ENCODE measurements around the gene CARNS1. TPM values are rescaled to one million over a fixed set of nuclear protein-coding genes. Genes with fewer than 3 reads are reported as not detected.

The CARNS1 gene
- total and polyA plus RNA-seq, 10 of the 15 experiments (the other 5 are each of a cell fraction or from before 2014, with no cell fraction given) = 0.02 to 0.14 (median 0.10) TPM; not detected in 3

DNA sequence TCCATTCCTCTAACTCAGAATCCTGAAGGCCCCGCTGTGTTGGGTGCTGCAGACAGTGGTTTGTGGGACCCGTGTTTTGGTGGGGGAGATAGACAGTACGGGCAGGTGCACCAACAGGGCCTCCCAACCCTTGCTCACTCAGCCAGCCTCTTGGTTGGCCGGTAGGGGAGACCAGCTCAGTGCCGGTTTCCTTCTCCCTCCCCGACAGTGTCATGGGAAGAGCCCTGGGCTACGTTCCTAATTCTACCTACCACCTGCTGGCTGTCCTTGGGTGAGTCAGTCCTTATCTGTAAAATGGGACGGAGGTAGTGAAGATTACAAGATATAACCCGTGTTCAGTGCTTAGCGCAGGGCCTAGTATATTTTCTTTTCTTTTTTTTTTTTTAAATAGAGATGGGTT, 47.7 kb downstream of the CARNS1 start:
- in situ Hi-C loops (cut with MboI) = no loop called here
- ChIA-PET SMC1A (ENCODE audit: uncharacterized antibody, unreplicated experiment) (no interaction called here), CTCF (interaction anchor here (0.6 to 1.4 kb wide), 2 partner anchors 14 to 62 kb away, joined by 3 read pairs; no protein-coding TSS in a partner anchor), POLR2A (interaction anchor here (0.6 to 6.3 kb wide), 3 partner anchors 20 to 35 kb away, joined by 3 to 50 read pairs (median 4); partner anchors contain the start of genes CORO1B, PTPRCAP and RPS6KB2), RAD21 (ENCODE audit: unreplicated experiment) (interaction anchor here (0.7 to 1.4 kb wide), 2 partner anchors 25 to 42 kb away, joined by 3 read pairs; partner anchors contain the start of genes PITPNM1 and PTPRCAP)
- TF ChIP-seq, protein P1, sequence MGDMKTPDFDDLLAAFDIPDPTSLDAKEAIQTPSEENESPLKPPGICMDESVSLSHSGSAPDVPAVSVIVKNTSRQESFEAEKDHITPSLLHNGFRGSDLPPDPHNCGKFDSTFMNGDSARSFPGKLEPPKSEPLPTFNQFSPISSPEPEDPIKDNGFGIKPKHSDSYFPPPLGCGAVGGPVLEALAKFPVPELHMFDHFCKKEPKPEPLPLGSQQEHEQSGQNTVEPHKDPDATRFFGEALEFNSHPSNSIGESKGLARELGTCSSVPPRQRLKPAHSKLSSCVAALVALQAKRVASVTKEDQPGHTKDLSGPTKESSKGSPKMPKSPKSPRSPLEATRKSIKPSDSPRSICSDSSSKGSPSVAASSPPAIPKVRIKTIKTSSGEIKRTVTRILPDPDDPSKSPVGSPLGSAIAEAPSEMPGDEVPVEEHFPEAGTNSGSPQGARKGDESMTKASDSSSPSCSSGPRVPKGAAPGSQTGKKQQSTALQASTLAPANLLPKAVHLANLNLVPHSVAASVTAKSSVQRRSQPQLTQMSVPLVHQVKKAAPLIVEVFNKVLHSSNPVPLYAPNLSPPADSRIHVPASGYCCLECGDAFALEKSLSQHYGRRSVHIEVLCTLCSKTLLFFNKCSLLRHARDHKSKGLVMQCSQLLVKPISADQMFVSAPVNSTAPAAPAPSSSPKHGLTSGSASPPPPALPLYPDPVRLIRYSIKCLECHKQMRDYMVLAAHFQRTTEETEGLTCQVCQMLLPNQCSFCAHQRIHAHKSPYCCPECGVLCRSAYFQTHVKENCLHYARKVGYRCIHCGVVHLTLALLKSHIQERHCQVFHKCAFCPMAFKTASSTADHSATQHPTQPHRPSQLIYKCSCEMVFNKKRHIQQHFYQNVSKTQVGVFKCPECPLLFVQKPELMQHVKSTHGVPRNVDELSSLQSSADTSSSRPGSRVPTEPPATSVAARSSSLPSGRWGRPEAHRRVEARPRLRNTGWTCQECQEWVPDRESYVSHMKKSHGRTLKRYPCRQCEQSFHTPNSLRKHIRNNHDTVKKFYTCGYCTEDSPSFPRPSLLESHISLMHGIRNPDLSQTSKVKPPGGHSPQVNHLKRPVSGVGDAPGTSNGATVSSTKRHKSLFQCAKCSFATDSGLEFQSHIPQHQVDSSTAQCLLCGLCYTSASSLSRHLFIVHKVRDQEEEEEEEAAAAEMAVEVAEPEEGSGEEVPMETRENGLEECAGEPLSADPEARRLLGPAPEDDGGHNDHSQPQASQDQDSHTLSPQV (IDR thresholded peaks at IDR 0.05) = no peak
- no peak for TF ChIP-seq PAX5 (IDR thresholded peaks at IDR 0.05; ENCODE audit: borderline replicate concordance, low read depth, low read length)
- TF ChIP-seq NRF1 (conservative IDR thresholded peaks at IDR 0.05; ENCODE audit: low read depth, low read length) = no peak
- H3K4me3 ChIP-seq = no peak overlapping the region
- no peak for ATAC-seq
- DNase-seq (ENCODE audit: low read depth, low spot score) = no peak
- no peak for FAIRE-seq
- no peaks in the 10 kb centered on the region for H4K20me1 ChIP-seq (ENCODE audit: control insufficient read depth, insufficient read depth)
- H3K9ac ChIP-seq (ENCODE audit: control insufficient read depth, insufficient read depth, low read length) = no peak overlapping the region
- intact Hi-C loops (cut with micrococcal nuclease; ENCODE audit: unreplicated experiment) = no loop called here
- peaks cover 8% of the 10 kb centered on the region for H3K79me2 ChIP-seq (ENCODE audit: control insufficient read depth, insufficient read depth, low read length)
- H3K27me3 ChIP-seq (replicated peaks in 1 of 2; ENCODE audit: control insufficient read depth in 2 of 2, insufficient read depth in 2 of 2, low read length in 1 of 2) = no peaks in the 10 kb centered on the region
- no peaks in the 10 kb centered on the region for H3K9me3 ChIP-seq (replicated peaks; ENCODE audit: control insufficient read depth, insufficient read depth, low read length)
- no peaks in the 10 kb centered on the region; a peak in 1 of 4 replicates for H3K36me3 ChIP-seq (ENCODE audit: control insufficient read depth in 2 of 2, insufficient read depth in 2 of 2, low read length in 1 of 2)
- H3K4me1 ChIP-seq (ENCODE audit: control insufficient read depth, insufficient read depth, low read length) = peaks cover 43% of the 10 kb centered on the region
- BruUV-seq (replicated peaks) = no TSS peak
- no peak overlapping the region for H3K27ac ChIP-seq (ENCODE audit: control insufficient read depth, insufficient read depth)
- 96% methylated on average over 10 of the region's 10 CpGs for WGBS (ENCODE audit: insufficient coverage, insufficient replicate concordance, low lambda C conversion rate, missing lambda C conversion rate)
- H2AFZ ChIP-seq (ENCODE audit: control insufficient read depth, low read depth, low read length) = no peak overlapping the region
- no peak overlapping the region for H3K4me2 ChIP-seq (ENCODE audit: control insufficient read depth, insufficient read depth)
